IPS DF 19.7 (cell line): ENCODE measurements around the gene SLC2A4RG.

ENCODE experiments used
- DNase-seq: peaks from one replicate; pipeline ENCODE4 v3.0.0-alpha.2; 2013; ENCODE audit warnings: low read depth, low spot score

Gene SLC2A4RG

GRCh38 chr20:63699466-63700198 is 39.9 kb upstream of the SLC2A4RG start:
- no peak for DNase-seq

- DNase-seq, result no peak
These were observed 39.2 kb upstream of the SLC2A4RG start for GRCh38 chr20:63700199-63701050.

GRCh38 chr20:63701051-63701328 is 38.6 kb upstream of the SLC2A4RG start:
- DNase-seq, result no peak

GRCh38 chr20:63701329-63702035 is 38.1 kb upstream of the SLC2A4RG start:
- no peak for DNase-seq

GRCh38 chr20:63702036-63702665 is 37.4 kb upstream of the SLC2A4RG start:
- DNase-seq, result no peak

GRCh38 chr20:63702751-63703470 is 36.7 kb upstream of the SLC2A4RG start:
- DNase-seq, result no peak

- no peak for DNase-seq
These were observed 36.1 kb upstream of the SLC2A4RG start for GRCh38 chr20:63703471-63703975.

GRCh38 chr20:63703976-63704748 is 35.4 kb upstream of the SLC2A4RG start:
- no peak for DNase-seq

- no peak for DNase-seq
These were observed 34.8 kb upstream of the SLC2A4RG start for GRCh38 chr20:63704749-63705117.

- no peak for DNase-seq
These were observed 34.1 kb upstream of the SLC2A4RG start for GRCh38 chr20:63705232-63706026.

GRCh38 chr20:63706027-63706695 is 33.4 kb upstream of the SLC2A4RG start:
- no peak for DNase-seq

- no peak for DNase-seq
These were observed 32.6 kb upstream of the SLC2A4RG start for GRCh38 chr20:63706852-63707557.

- peak; percentile 23 for DNase-seq
These were observed 31.8 kb upstream of the SLC2A4RG start, which contains the start of the genes ARFRP1 and ZGPAT for GRCh38 chr20:63707558-63708300. TSS of gene ARFRP1 (minus strand) at chr20:63707976. CDS start at chr20:63707091, 885 bp downstream. TSS of gene ZGPAT (plus strand) at chr20:63708039. CDS start at chr20:63708581, 542 bp downstream.

- DNase-seq, result no peak
These were observed 31.1 kb upstream of the SLC2A4RG start for GRCh38 chr20:63708301-63709148.

- DNase-seq, result no peak
These were observed 30.4 kb upstream of the SLC2A4RG start for GRCh38 chr20:63709149-63709527.

GRCh38 chr20:63711085-63711645 is 28.4 kb upstream of the SLC2A4RG start:
- DNase-seq, result no peak
